ENCODE data around the gene OR51I2. TPM values are rescaled to one million over a fixed set of nuclear protein-coding genes. Genes with fewer than 3 reads are reported as not detected.

OR51I2 gene
- total RNA-seq, 2 donors from 2014 or later: not detected

GRCh38 chr11:5488798-5489399 is 39.8 kb downstream of the OR51I2 start:
- Histone ChIP-seq H3K27me3 (no peaks in the 10 kb centered on the region), H3K9ac (ENCODE audit: low read depth in 2 of 2, low read length in 2 of 2) (no peak overlapping the region), H3K4me1 (no peaks in the 10 kb centered on the region), H3K9me3 (no peaks in the 10 kb centered on the region), H3K36me3 (no peaks in the 10 kb centered on the region), H3K4me3 (no peak overlapping the region), H3K27ac (no peak overlapping the region)
- no peak for TF ChIP-seq CTCF (IDR thresholded peaks at IDR 0.05)
- no peak for DNase-seq
- intact Hi-C loops (cut with DNase I): no loop called here

- Histone ChIP-seq H3K9me3 (no peaks in the 10 kb centered on the region), H3K9ac (ENCODE audit: low read depth in 2 of 2, low read length in 2 of 2) (no peak overlapping the region), H3K27me3 (no peaks in the 10 kb centered on the region), H3K36me3 (no peaks in the 10 kb centered on the region), H3K4me1 (no peaks in the 10 kb centered on the region), H3K4me3 (no peak overlapping the region), H3K27ac (no peak overlapping the region)
- no peak for DNase-seq
- intact Hi-C loops (cut with DNase I): no loop called here
- TF ChIP-seq CTCF (IDR thresholded peaks at IDR 0.05): no peak
These were observed 40.6 kb downstream of the OR51I2 start for GRCh38 chr11:5489576-5490357.

- no peak for DNase-seq
- H3K9me3 ChIP-seq: no peaks in the 10 kb centered on the region
- H3K36me3 ChIP-seq: no peaks in the 10 kb centered on the region
- no peak overlapping the region for H3K9ac ChIP-seq (ENCODE audit: low read depth in 2 of 2, low read length in 2 of 2)
- no peak overlapping the region for H3K27ac ChIP-seq
- intact Hi-C loops (cut with DNase I): no loop called here
- H3K27me3 ChIP-seq: no peaks in the 10 kb centered on the region
- H3K4me1 ChIP-seq: no peaks in the 10 kb centered on the region
- TF ChIP-seq CTCF (IDR thresholded peaks at IDR 0.05): no peak
- no peak overlapping the region for H3K4me3 ChIP-seq
These were observed 50.5 kb downstream of the OR51I2 start for GRCh38 chr11:5499671-5500070.

DNA sequence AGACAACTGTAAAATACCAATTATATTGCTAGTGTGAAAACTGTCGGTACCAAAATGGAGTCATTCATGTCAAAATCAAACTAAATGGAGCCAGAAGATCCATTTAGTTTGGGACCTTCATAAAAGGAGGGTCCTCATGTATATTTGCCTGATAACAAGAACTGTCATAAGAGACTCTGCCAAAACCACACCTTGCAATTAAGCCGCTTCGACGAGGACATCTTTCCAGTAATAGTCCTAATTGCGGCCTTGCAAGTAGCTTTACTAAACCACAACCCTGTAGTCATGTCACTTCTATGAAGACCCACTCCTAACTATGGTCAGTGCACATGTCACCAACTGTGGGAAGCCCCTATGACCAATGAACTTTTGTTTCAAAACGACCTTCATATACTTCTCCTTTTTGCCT is 51.3 kb downstream of the OR51I2 start:
- Histone ChIP-seq H3K27ac (no peak overlapping the region), H3K4me1 (no peaks in the 10 kb centered on the region), H3K27me3 (no peaks in the 10 kb centered on the region), H3K9ac (ENCODE audit: low read depth in 2 of 2, low read length in 2 of 2) (no peak overlapping the region), H3K36me3 (no peaks in the 10 kb centered on the region), H3K9me3 (no peaks in the 10 kb centered on the region), H3K4me3 (no peak overlapping the region)
- DNase-seq: no peak
- no peak for TF ChIP-seq CTCF (IDR thresholded peaks at IDR 0.05)
- intact Hi-C loops (cut with DNase I): no loop called here

DNA sequence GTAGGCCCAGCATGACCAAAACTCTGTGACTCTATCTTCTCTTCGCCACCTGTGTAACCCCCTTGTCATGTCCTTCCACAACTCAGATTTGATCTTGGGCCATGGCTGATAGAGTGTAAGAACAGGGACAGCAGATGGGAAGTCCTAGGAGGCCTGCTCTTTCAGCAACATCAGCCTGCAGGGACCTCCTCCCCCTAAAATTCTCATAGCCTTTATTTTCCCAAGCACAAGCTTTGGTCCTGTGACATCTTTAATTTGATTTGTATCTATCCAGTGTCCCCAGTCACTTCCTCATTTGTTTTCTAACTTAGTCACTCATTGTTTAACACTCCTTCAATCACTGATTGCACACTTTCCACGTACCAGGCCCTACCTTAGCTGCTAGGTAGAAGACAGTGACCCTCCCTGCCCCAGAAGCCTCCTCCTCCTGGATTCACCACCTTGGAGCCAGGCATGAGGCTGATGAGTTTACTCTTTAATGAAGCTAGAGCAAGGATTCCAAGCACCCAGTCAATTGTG is 55.3 kb downstream of the OR51I2 start:
- H3K36me3 ChIP-seq: no peaks in the 10 kb centered on the region
- TF ChIP-seq CTCF (IDR thresholded peaks at IDR 0.05): no peak
- no peak overlapping the region for H3K9ac ChIP-seq (ENCODE audit: low read depth in 2 of 2, low read length in 2 of 2)
- H3K4me1 ChIP-seq: no peaks in the 10 kb centered on the region
- H3K4me3 ChIP-seq: no peak overlapping the region
- H3K9me3 ChIP-seq: no peaks in the 10 kb centered on the region
- intact Hi-C loops (cut with DNase I): no loop called here
- no peak for DNase-seq
- no peak overlapping the region for H3K27ac ChIP-seq
- no peaks in the 10 kb centered on the region for H3K27me3 ChIP-seq
